SHP77 (cell line): ENCODE measurements around the gene TUBGCP6.

Experiments used
- DNase-seq, 2 experiments: peaks; one replicate each; lab custom pipeline; 2025; lab: John Stamatoyannopoulos, UW

Gene TUBGCP6

GRCh38 chr22:50197000-50197800 lies 47.6 kb downstream of the TUBGCP6 start:
- DNase-seq: no peak

DNA sequence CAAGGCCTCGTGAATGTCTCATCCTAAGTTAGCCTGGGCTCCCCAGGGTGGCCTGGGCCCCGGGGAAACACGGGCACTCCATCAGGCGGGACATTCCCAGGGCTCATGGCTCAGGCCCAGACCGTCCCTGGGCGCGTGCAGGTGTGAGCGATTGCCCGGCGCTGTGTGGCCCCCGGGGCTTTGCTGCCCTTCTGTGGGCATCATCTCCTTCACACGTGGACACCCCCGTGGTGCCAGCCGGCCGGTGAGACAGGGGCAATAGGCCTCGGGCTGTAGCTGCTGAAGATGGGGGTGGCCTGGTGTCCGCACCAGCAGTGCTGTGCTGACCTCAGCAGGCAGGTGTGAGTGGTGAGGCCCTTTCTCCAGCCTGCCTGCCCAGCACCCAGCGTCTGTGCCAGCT lies 48.6 kb downstream of the TUBGCP6 start:
- no peak for DNase-seq

GRCh38 chr22:50194037-50194805 lies 50.6 kb downstream of the TUBGCP6 start:
- DNase-seq: no peak

DNA sequence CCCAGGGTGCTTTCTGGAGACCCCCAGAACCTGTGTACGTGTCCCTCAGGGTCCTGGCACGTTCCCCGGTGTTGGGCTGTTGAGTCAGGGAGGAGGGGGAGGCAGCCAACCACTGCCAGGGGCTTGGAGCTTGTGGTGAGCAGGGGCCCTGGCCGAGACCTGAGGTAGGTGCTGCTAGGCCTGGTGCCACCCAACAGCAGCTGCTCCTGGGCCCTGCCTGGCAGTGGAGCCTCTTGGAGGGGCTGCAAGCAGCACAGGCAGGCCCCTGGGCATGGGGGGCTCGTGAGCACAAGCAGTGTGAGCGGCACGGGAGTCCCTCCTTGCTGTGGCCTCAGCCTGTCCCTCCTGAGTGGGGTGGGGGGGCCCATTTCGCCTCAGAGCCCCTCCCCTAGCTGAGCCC lies 51.2 kb downstream of the TUBGCP6 start:
- DNase-seq: no peak

GRCh38 chr22:50192436-50193204 lies 52.2 kb downstream of the TUBGCP6 start:
- DNase-seq: no peak

- DNase-seq: no peak
Observed at GRCh38 chr22:50190941-50191741, 53.7 kb downstream of the TUBGCP6 start.

- peak; percentile 76 to 84 for DNase-seq
Observed at GRCh38 chr22:50190182-50190940, 54.5 kb downstream of the TUBGCP6 start.

- DNase-seq: peak; percentile 66 to 80
Observed at GRCh38 chr22:50189849-50190181, 55.0 kb downstream of the TUBGCP6 start.

GRCh38 chr22:50189184-50189848 lies 55.5 kb downstream of the TUBGCP6 start:
- peak; percentile 48 to 67 for DNase-seq

GRCh38 chr22:50188356-50188755 lies 56.5 kb downstream of the TUBGCP6 start:
- DNase-seq: no peak

DNA sequence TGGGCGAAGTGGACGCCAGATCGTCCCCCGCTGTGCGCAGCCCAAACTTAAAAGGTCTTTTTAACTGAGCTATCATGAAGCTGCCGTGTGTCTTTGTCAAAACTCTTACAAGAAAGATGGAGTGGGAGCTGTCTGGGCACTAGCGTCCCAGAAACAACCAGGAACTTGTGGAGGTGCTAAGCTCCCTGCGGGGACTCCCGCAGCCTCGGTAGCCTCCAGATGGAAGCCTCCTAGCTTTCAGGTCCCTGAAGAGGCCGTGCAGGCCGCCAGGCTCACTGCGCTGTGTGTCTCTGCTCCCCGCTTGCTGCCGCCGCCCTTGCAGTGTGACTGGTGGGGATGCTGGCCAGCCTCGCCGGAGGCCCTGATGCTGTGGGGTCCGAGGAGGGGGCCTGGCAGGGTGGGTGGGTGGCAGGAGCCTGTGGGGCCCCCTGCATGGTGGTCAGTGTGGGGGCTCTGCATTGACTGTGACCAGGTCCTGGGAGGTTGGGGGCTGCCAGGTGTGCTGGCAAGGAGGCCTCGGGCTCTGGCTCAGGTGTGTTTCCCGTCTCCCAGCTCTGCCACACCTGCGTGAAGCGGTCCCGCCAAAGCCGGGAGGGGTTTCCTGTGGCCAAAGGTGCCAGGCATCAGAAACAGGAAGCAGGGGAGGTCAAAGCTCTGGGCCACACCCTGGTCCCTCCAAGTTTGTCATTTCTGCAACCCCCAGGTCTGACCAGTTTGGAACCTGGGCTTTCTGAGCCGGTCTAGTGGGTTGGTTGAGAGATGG lies 57.9 kb downstream of the TUBGCP6 start:
- no peak for DNase-seq

DNA sequence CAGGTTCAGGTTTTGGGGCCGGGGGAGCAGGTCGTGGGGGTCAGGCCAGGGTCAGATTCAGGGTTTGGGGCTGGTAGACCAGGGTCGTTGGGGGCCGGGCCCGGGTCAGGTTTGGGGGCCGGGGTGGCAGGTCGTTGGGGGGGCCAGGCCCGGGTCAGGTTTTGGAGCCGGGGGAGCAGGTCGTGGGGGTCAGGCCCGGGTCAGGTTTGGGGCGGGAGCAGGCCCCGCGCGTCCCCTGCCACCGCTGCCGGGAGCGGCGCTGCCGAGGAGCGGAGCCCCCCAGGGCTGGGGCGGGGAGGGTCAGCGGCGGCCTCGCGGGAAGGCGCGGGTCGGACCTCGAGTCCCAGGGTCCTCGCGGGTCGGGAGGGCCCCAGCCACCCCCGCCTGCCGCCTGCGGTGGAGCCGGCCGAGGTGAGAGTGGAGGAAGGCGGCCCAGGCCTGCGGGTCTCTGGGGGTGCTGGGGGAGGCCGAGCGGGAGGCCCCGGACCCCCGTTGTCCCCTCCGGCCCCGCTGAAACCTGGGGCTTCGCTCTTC lies 58.6 kb downstream of the TUBGCP6 start:
- DNase-seq: no peak

- peak; percentile 89 to 95 for DNase-seq
Observed at GRCh38 chr22:50185375-50186087, 59.3 kb downstream of the TUBGCP6 start, which contains the start of gene TRABD. Gene TRABD (plus strand): TSS chr22:50185913. CDS start chr22:50193061, 7,148 bp downstream.

- DNase-seq: no peak
Observed at GRCh38 chr22:50184902-50185374, 59.9 kb downstream of the TUBGCP6 start.

GRCh38 chr22:50184004-50184901 lies 60.6 kb downstream of the TUBGCP6 start:
- DNase-seq: peak in 1 of 2 experiments; percentile 25

DNA sequence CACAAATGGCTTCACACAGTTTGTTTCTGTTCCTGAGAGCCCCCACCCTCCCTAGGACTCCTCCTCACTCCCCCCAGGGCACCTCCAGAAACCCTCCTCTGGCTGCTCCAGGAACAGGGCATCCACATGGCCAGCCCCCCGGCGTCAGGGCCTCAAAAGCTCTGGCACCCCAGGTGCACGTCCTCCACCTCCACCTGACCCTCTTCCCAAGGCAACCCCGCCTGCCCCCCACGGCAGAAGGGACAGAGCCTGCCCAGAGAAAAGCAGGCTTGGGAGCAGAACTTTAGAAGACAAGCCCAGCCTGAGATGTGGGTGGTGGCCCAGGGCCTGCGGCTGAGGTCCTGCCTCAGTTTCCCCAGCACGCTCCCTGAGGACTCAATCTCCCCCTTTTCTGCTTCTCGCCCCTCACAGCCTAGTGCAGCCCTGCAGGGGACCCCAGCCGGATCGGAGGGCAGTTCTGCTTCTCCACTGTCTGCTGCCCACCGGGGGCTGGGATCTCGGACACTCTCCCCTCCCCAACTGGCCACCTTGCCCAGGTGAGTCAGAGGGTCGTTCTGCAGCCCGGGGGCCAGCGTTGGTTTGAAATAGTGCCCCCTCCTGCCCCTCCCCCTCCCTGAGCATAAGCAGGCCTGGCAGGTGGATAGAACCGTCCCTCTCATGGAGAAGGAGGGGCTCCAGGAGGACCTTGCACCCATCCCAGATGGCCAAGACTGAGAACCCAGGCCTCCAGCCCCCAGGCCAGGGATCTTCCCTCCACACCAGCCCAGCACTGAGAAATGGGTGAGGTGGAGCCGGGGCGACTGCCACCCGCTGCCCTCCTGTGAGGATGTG lies 61.5 kb downstream of the TUBGCP6 start:
- DNase-seq: no peak
